NCI-H2171 (cell line): ENCODE measurements around the gene MYO3A.
"Not testable (repeated sequence)": the region's sequence is repeated elsewhere in the genome, so short reads cannot be mapped to it uniquely, and the experiment has no call there.

Source experiments
- DNase-seq: peaks from one replicate; lab custom pipeline; 2025; lab: John Stamatoyannopoulos, UW

The MYO3A gene

GRCh38 chr10:25974897-25975459 lies 40.9 kb downstream of the MYO3A start:
- DNase-seq, result no peak

GRCh38 chr10:25978771-25979170 lies 44.7 kb downstream of the MYO3A start:
- no peak for DNase-seq

- no peak for DNase-seq
Measured at GRCh38 chr10:25982107-25982506, 48.1 kb downstream of the MYO3A start.

- DNase-seq, result no peak
Measured at GRCh38 chr10:25988583-25988982, 54.6 kb downstream of the MYO3A start.

- no peak for DNase-seq
Measured at GRCh38 chr10:25989951-25990350, 55.9 kb downstream of the MYO3A start.

GRCh38 chr10:25999295-25999981 lies 65.4 kb downstream of the MYO3A start:
- DNase-seq, result no peak

GRCh38 chr10:26000971-26001370 lies 66.9 kb downstream of the MYO3A start:
- DNase-seq, result no peak

- not testable (repeated sequence) for DNase-seq
Measured at GRCh38 chr10:26002466-26002865, 68.4 kb downstream of the MYO3A start.

- no peak for DNase-seq
Measured at GRCh38 chr10:26015092-26015491, 81.1 kb downstream of the MYO3A start.

GRCh38 chr10:26022831-26023230 lies 88.8 kb downstream of the MYO3A start:
- no peak for DNase-seq

GRCh38 chr10:26024303-26024702 lies 90.3 kb downstream of the MYO3A start:
- no peak for DNase-seq

- DNase-seq, result no peak
Measured at GRCh38 chr10:26025523-26025922, 91.5 kb downstream of the MYO3A start.

- no peak for DNase-seq
Measured at GRCh38 chr10:26029858-26030257, 95.8 kb downstream of the MYO3A start.

- no peak for DNase-seq
Measured at GRCh38 chr10:26031300-26031699, 97.3 kb downstream of the MYO3A start.

GRCh38 chr10:26043469-26043868 lies 109.4 kb downstream of the MYO3A start:
- no peak for DNase-seq

- no peak for DNase-seq
Measured at GRCh38 chr10:26044141-26044749, 110.2 kb downstream of the MYO3A start.

- DNase-seq, result peak; percentile 8
Measured at GRCh38 chr10:26046073-26046700, 112.2 kb downstream of the MYO3A start.

- no peak for DNase-seq
Measured at GRCh38 chr10:26048756-26049155, 114.7 kb downstream of the MYO3A start.

GRCh38 chr10:26052326-26052725 lies 118.3 kb downstream of the MYO3A start:
- DNase-seq, result no peak

- DNase-seq, result no peak
Measured at GRCh38 chr10:26057466-26057865, 123.4 kb downstream of the MYO3A start.

GRCh38 chr10:26064106-26064505 lies 130.1 kb downstream of the MYO3A start:
- no peak for DNase-seq

GRCh38 chr10:26067680-26068079 lies 133.7 kb downstream of the MYO3A start:
- no peak for DNase-seq

- not testable (repeated sequence) for DNase-seq
Measured at GRCh38 chr10:26080971-26081370, 146.9 kb downstream of the MYO3A start.
